GM20000 (cell line): ENCODE results near the gene TACC2.

Experiments
- DNase-seq: peaks from one replicate; pipeline ENCODE4 v3.0.0; 2012; ENCODE audit warnings: low spot score
- CTCF ChIP-seq: IDR thresholded peaks from 2 replicates; pipeline ENCODE4 v1.5.1; 2012; ENCODE audit warnings: mild to moderate bottlenecking, control low read depth; ENCODE audit errors: extremely low read depth, missing control alignments

The TACC2 gene

DNA sequence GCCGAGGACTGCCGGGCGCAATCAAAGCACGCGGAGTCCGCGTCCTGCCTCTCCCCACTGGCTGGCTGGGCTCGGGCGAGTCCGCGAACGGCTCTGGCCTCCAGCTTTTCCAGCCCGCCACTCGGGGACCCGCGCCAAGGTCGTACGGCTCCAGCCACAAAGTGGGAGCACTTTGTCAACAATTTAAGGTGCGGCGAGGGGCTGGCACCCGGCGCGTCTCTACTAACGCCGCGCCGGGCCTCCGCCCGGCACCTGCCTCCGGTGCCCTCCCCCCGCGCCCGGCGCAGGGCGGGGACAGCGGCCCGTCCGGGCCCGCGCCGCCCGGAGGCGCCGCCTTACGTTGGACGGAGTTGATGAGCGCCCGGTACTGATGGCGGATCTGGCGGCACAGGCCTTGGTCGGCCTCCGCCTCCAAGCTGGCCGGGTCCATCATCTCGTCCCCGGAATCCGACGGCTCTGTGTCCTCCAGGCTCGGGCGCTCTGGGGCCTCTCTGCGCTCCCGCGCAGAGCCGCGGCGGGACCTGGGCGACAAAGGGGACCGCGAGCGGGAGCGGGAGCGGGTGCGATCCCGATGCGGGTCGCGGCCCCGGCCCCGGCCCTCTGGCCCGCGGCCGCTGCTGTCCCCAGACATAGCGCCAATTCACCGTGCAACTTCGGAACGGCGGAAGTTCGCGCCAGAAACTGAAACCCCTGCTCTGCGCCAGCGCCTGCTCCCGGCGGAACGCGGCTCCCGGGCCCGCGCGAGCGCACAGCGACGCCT is 14.2 kb upstream of the TACC2 start, which contains the start of gene NSMCE4A:
Gene NSMCE4A, minus strand, starts transcription at position 683 of the 760 bp plus-strand sequence. Its CDS starts 52 bp downstream, at position 631.
- DNase-seq, result peak; percentile 96
- peak; percentile 80 for TF ChIP-seq CTCF

GRCh38 chr10:121975295-121976086 is 13.5 kb upstream of the TACC2 start:
- TF ChIP-seq CTCF, result no peak
- DNase-seq, result peak; percentile 42

DNA sequence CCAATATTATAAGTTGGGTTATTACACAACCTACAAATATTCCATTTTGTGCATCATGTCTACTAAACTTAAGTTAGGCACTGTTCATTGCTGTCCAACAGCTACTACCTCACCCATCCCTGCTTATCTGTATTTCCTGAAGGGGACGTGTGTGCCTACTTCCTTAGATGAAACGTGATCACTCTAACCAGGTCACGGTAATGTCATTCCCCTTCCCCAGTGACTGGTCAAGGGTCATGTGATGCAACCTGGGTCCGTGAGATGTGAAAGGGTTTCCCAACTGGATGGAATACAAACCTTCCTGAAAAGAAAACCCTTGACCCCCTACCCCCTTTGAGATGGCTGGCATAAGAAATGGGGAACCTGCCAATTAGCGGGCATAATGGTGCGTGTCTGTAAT is 12.4 kb upstream of the TACC2 start:
- no peak for TF ChIP-seq CTCF

GRCh38 chr10:121978511-121978910 is 10.5 kb upstream of the TACC2 start:
- DNase-seq, result no peak
- TF ChIP-seq CTCF, result no peak

More for the DNA sequence above, 12.4 kb upstream of the TACC2 start:
- no peak for DNase-seq

- no peak for DNase-seq
- TF ChIP-seq CTCF, result no peak
These were observed 7.6 kb upstream of the TACC2 start for GRCh38 chr10:121981346-121981745.

GRCh38 chr10:121983852-121984251 is 5.1 kb upstream of the TACC2 start:
- TF ChIP-seq CTCF, result no peak
- DNase-seq, result no peak

DNA sequence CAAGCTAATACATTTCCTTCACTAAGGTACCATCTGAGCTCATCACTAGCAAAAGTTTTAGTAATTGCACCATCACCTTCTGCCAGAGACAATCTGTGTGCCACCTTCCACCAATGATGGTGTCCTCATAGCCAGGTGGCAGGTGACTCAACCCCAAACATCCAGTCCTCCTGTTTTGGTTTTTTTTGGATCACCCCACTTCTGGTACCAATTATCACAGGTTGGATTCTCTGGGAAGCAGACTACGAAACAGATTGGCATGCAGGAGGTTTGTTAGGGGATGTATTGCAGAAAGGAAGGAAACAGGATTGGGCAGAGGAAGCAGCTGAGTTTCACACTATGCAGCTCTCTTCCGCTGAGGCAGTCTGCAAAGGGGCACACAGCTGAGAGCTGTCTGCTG is 4.5 kb upstream of the TACC2 start:
- DNase-seq, result no peak
- TF ChIP-seq CTCF, result no peak
